Prostate gland (tissue), 2 donors: ENCODE measurements around the gene CEP112. TPM values are rescaled to one million over a fixed set of nuclear protein-coding genes. Genes with fewer than 3 reads are reported as not detected.

Experiments used
- DNase-seq: peaks from one replicate; pipeline ENCODE4 v3.0.0-alpha.2; 2019; ENCODE audit warnings: low spot score
- H3K27ac ChIP-seq, 2 donors: fragments of 200-600 bp; sonication (generic); 2 replicates each; pipeline ENCODE4 v1.5.1; 2017 to 2019
- H3K27me3 ChIP-seq: fragments of 200-600 bp; sonication (generic); replicated peaks from 2 replicates; pipeline ENCODE4 v1.5.1; 2019; ENCODE audit not compliant: insufficient read depth
- H3K36me3 ChIP-seq, 2 donors: fragments of 200-600 bp; sonication (generic); 1 replicate in 1 of 2; 2 replicates in 1 of 2; pipeline versions ENCODE4 v1.5.1 to v1.8.1; 2017 to 2019
- H3K4me1 ChIP-seq: fragments of 200-600 bp; sonication (generic); replicated peaks from 2 replicates; pipeline ENCODE4 v1.5.1; 2019
- H3K4me3 ChIP-seq, 2 donors: fragments of 200-600 bp; sonication (generic); 2 replicates each; pipeline ENCODE4 v1.5.1; 2017 to 2019
- H3K9me3 ChIP-seq: fragments of 200-600 bp; sonication (generic); 2 replicates; pipeline ENCODE4 v1.5.1; 2017
- CTCF ChIP-seq, 4 experiments: fragments of 200-600 bp in 2 of 4; fragments of 450-650 bp in 2 of 4; sonication (generic) in 2 of 4; IDR thresholded peaks; 1 replicate in 3 of 4; 2 replicates in 1 of 4; pipeline ENCODE4 v1.5.1; 2016 to 2019; ENCODE audit warnings: antibody characterized with exemption in 4 of 4, mild to moderate bottlenecking in 2 of 4, moderate library complexity in 2 of 4
- POLR2A ChIP-seq: fragments of 450-650 bp; IDR thresholded peaks from one replicate; pipeline ENCODE4 v1.6.1; 2016; ENCODE audit warnings: antibody characterized with exemption, mild to moderate bottlenecking
- POLR2AphosphoS5 ChIP-seq: sonication (generic); formaldehyde crosslinking; IDR thresholded peaks from one replicate; pipeline ENCODE4 v1.6.1; 2017; ENCODE audit warnings: antibody characterized with exemption
- WGBS: methylation state at CpG from one replicate; pipeline ENCODE4 v1.1.5; 2018; 5-methylcytosine and 5-hydroxymethylcytosine counted together
- intact Hi-C: fragments of 100-400 bp; cut with DNase I; formaldehyde crosslinking; loops from one replicate; pipeline ENCODE4 v1.14.2; 2022
- total RNA-seq, 2 donors: library from RNA; depleted of rRNA; stranded (reverse); fragments of >200 nt; gene quantifications; one replicate each; pipeline ENCODE4 v1.1.0, GENCODE V29; 2016

The CEP112 gene
- total RNA-seq, 2 donors from 2014 or later = 2.3 to 22.8 TPM

GRCh38 chr17:65994679-65995078, 197.3 kb downstream of the CEP112 start:
- Histone ChIP-seq H3K27me3 (no peaks in the 10 kb centered on the region), H3K36me3 (no peaks in the 10 kb centered on the region), H3K4me3 (no peak overlapping the region), H3K9me3 (no peaks in the 10 kb centered on the region), H3K4me1 (no peaks in the 10 kb centered on the region), H3K27ac (no peak overlapping the region)
- no peak for DNase-seq
- TF ChIP-seq CTCF (IDR thresholded peaks at IDR 0.05) = no peak
- TF ChIP-seq POLR2AphosphoS5 = no peak
- TF ChIP-seq POLR2A = no peak
- 93% methylated on average over 4 of the region's 4 CpGs for WGBS
- intact Hi-C loops = no loop called here

GRCh38 chr17:65994114-65994513, 197.8 kb downstream of the CEP112 start:
- no peak overlapping the region for H3K4me3 ChIP-seq
- no peak for DNase-seq
- H3K27ac ChIP-seq = no peak overlapping the region
- no peaks in the 10 kb centered on the region for H3K27me3 ChIP-seq
- intact Hi-C loops = no loop called here
- TF ChIP-seq POLR2AphosphoS5 (no peak), POLR2A (no peak), CTCF (IDR thresholded peaks at IDR 0.05) (no peak)
- 95% methylated on average over 2 of the region's 2 CpGs for WGBS
- H3K4me1 ChIP-seq = no peaks in the 10 kb centered on the region
- H3K9me3 ChIP-seq = no peaks in the 10 kb centered on the region
- no peaks in the 10 kb centered on the region for H3K36me3 ChIP-seq

- Histone ChIP-seq H3K9me3 (no peaks in the 10 kb centered on the region), H3K27ac (no peak overlapping the region), H3K4me1 (no peaks in the 10 kb centered on the region), H3K4me3 (no peak overlapping the region), H3K27me3 (no peaks in the 10 kb centered on the region), H3K36me3 (no peaks in the 10 kb centered on the region)
- intact Hi-C loops = no loop called here
- WGBS = 92% methylated on average over 3 of the region's 3 CpGs
- no peak for DNase-seq
- TF ChIP-seq CTCF (IDR thresholded peaks at IDR 0.05) = no peak
- no peak for TF ChIP-seq POLR2AphosphoS5
- no peak for TF ChIP-seq POLR2A
These were observed 201.3 kb downstream of the CEP112 start for GRCh38 chr17:65990593-65990992.

- Histone ChIP-seq H3K9me3 (no peaks in the 10 kb centered on the region), H3K27me3 (no peaks in the 10 kb centered on the region), H3K36me3 (no peaks in the 10 kb centered on the region), H3K27ac (no peak overlapping the region), H3K4me3 (no peak overlapping the region), H3K4me1 (no peaks in the 10 kb centered on the region)
- no peak for DNase-seq
- intact Hi-C loops = no loop called here
- TF ChIP-seq CTCF (IDR thresholded peaks at IDR 0.05) (no peak), POLR2A (no peak), POLR2AphosphoS5 (no peak)
These were observed 203.5 kb downstream of the CEP112 start for GRCh38 chr17:65988451-65988850.

GRCh38 chr17:65987988-65988387, 203.9 kb downstream of the CEP112 start:
- Histone ChIP-seq H3K27me3 (no peaks in the 10 kb centered on the region), H3K4me1 (no peaks in the 10 kb centered on the region), H3K27ac (no peak overlapping the region), H3K9me3 (no peaks in the 10 kb centered on the region), H3K4me3 (no peak overlapping the region), H3K36me3 (no peaks in the 10 kb centered on the region)
- 67% methylated on average over 2 of the region's 2 CpGs for WGBS
- peak; percentile 12 for DNase-seq
- intact Hi-C loops = no loop called here
- TF ChIP-seq CTCF (IDR thresholded peaks at IDR 0.05) (peak in 3 of 4 experiments; percentile 45 to 61 (median 56)), POLR2AphosphoS5 (no peak)
